HepG2 (cell line): ENCODE data around the gene CEP20. TPM values are rescaled to one million over a fixed set of nuclear protein-coding genes. Genes with fewer than 3 reads are reported as not detected.

ENCODE experiments used
- AHDC1 ChIP-seq: sonication (generic); formaldehyde crosslinking; IDR thresholded peaks from 2 replicates; pipeline ENCODE4 v1.5.1; 2020; ENCODE audit warnings: mild to moderate bottlenecking, missing genetic modification reagents, borderline replicate concordance
- ATAD3A ChIP-seq: sonication (generic); formaldehyde crosslinking; IDR thresholded peaks from 2 replicates; pipeline ENCODE4 v1.4.0; 2020; ENCODE audit warnings: missing genetic modification reagents
- BCL6 ChIP-seq: IDR thresholded peaks from 2 replicates; pipeline ENCODE4 v1.6.1; 2016; ENCODE audit warnings: missing genetic modification reagents, missing compliant biosample characterization
- FOXC1 ChIP-seq: sonication (generic); formaldehyde crosslinking; IDR thresholded peaks from 2 replicates; pipeline ENCODE4 v1.8.0; 2022; ENCODE audit warnings: mild to moderate bottlenecking, missing genetic modification reagents, borderline replicate concordance
- MIER2 ChIP-seq: IDR thresholded peaks from 2 replicates; pipeline ENCODE4 v1.6.1; 2016; ENCODE audit warnings: missing biosample characterization, missing genetic modification reagents
- POLR2AphosphoS5 ChIP-seq: IDR thresholded peaks from 2 replicates; pipeline ENCODE4 v1.6.1; 2012; ENCODE audit warnings: low read depth, low read length
- SAP130 ChIP-seq: IDR thresholded peaks from 2 replicates; pipeline ENCODE4 v1.6.1; 2016; ENCODE audit warnings: low read depth
- SIX1 ChIP-seq: sonication (generic); formaldehyde crosslinking; IDR thresholded peaks from 2 replicates; pipeline ENCODE4 v1.4.0; 2020; ENCODE audit warnings: missing genetic modification reagents, borderline replicate concordance
- TFDP1 ChIP-seq: IDR thresholded peaks from 2 replicates; pipeline ENCODE4 v1.6.1; 2016; ENCODE audit warnings: missing compliant biosample characterization, missing genetic modification reagents, borderline replicate concordance
- ZHX2 ChIP-seq, 2 experiments: sonication (generic) in 1 of 2; formaldehyde crosslinking in 1 of 2; IDR thresholded peaks; 2 replicates each; pipeline versions ENCODE4 v1.6.1 to v1.9.0; 2014 to 2022; ENCODE audit warnings: antibody characterized with exemption in 1 of 2, borderline replicate concordance in 1 of 2, inconsistent platforms in 1 of 2, low read depth in 1 of 2, missing genetic modification reagents in 1 of 2
- ZNF784 ChIP-seq: sonication (generic); formaldehyde crosslinking; IDR thresholded peaks from 2 replicates; pipeline ENCODE4 v1.5.1; 2020; ENCODE audit warnings: missing genetic modification reagents, mild to moderate bottlenecking, borderline replicate concordance
- polyA plus RNA-seq, 8 experiments: library from polyadenylated mRNA; depleted of rRNA in 3 of 8; stranded (reverse) in 7 of 8; unstranded in 1 of 8; fragments of >200 nt; fragmentation: Illumina TruSeq in 4 of 8; extraction: Trizol in 4 of 8; gene quantifications; 2 replicates each; pipeline versions ENCODE4 v1.2.1 to v1.2.3, GENCODE V29; 2011 to 2016; ENCODE audit warnings: low read depth in 4 of 8, missing spikeins in 1 of 8, mixed read lengths in 1 of 8; ENCODE audit not compliant: insufficient read depth in 1 of 8
- total RNA-seq, 5 experiments: library from RNA; depleted of rRNA; stranded (reverse); fragments of >200 nt; fragmentation: Illumina TruSeq; extraction: Trizol; gene quantifications; 2 replicates each; pipeline ENCODE4 v1.2.3, GENCODE V29; 2016; ENCODE audit warnings: low read depth in 1 of 5

Gene CEP20
- total and polyA plus RNA-seq, 2 of the 13 experiments (the other 11 are each of a cell fraction or from before 2014, with no cell fraction given): 53.0 to 54.1 TPM

GRCh38 chr16:15888072-15888976 is at the start of gene CEP20 (continued):
- no peak; the same call in 1 of the 2 replicates for TF ChIP-seq BCL6
- TF ChIP-seq ZHX2 (IDR thresholded peaks at IDR 0.05; ENCODE audit: low read depth): peak; percentile 62; the same call in 1 of the 2 replicates
- no peak for TF ChIP-seq ZHX2 (CRISPR knock-in tag; IDR thresholded peaks at IDR 0.05; ENCODE audit: borderline replicate concordance)
- peak; percentile 18; the same call in 1 of the 2 replicates for TF ChIP-seq SIX1 (CRISPR knock-in tag)
- TF ChIP-seq ATAD3A: peak; percentile 70; the same call in 1 of the 2 replicates
- peak; percentile 98 for TF ChIP-seq POLR2AphosphoS5
- no peak; the same call in 1 of the 2 replicates for TF ChIP-seq FOXC1 (CRISPR knock-in tag)
- no peak for TF ChIP-seq AHDC1 (CRISPR knock-in tag)
- TF ChIP-seq SAP130 (CRISPR knock-in tag): peak; percentile 92
- TF ChIP-seq ZNF784: no peak; the same call in 1 of the 2 replicates
- peak; percentile 63; the same call in 1 of the 2 replicates for TF ChIP-seq TFDP1 (CRISPR knock-in tag)
- no peak; the same call in 1 of the 2 replicates for TF ChIP-seq MIER2 (CRISPR knock-in tag)
